ENCODE measurements around the gene CHRNA1.
"Not testable (repeated sequence)": the region's sequence is repeated elsewhere in the genome, so short reads cannot be mapped to it uniquely, and the experiment has no call there.

Gene CHRNA1

DNA sequence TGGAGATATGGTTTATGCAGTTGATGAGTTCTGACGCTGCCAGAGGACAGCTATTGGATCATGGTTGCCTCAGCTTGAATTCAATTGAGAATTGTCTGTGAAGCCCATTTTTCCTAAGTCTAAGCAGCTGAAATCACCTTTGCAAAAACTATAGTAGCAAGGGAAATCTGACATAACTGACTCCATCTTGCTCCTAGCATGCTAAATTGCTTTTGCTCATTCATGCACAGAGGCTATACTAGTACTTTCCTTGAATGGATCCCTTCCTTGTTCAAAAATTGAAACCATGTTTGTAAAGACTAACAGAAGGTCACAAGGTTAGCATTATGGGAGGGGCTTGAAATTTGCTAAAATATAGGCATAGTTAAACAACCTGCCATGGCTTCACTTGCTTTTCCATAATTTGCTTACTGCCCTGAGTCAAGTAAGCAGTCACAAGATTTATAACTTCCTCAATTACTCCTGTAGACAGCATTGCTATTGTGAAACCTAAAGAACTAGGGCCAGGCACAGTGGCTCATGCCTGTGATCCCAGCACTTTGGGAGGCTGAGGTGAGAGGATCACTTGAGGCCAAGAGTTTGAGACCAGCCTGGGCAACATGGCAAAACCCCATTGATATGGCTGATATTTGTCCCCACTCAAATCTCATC lies 41.2 kb downstream of the CHRNA1 start:
- DNase-seq (ENCODE audit: low read depth, low spot score), result no peak
- H3K27ac ChIP-seq, result no peak overlapping the region

DNA sequence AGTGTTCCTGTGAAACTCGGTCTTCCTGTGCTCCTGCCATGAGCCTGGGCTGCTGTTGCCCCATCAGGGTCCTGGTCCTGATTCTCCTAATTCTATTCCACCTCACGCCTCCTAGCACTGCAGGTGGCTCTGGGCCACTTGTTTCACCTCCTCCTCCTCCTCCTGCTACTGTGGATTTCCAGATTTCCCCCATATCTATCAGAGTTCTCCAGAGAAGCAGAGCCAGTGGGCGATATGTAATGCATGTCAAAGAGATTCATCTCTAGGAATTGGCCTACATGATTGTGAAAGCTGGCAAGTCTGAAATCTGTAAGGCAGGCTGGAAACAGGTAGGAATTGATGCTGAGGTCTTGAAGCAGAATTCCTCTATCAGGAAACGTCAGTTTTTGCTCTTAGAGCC lies 45.3 kb downstream of the CHRNA1 start:
- DNase-seq (ENCODE audit: low read depth, low spot score), result no peak
- H3K27ac ChIP-seq, result no peak overlapping the region

DNA sequence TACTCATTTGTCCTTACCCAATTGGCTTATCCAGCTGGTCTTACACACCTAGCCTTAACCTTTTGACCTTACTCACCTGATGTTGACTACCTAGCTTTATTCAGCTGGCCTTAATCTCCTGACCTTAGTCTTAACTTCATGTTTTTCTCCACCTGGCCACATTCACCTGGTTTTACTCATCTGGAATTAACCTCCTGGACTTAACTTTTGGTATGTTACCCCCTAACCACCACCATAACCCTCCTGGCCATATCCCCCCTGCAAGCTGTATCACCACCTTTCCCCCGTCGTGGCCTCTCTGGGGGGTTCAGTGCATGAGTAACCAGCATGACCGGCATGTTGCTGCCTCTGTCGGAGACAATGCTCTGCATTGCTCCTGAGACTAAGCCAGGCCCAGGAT lies 45.7 kb downstream of the CHRNA1 start:
- no peak for DNase-seq (ENCODE audit: low read depth, low spot score)

DNA sequence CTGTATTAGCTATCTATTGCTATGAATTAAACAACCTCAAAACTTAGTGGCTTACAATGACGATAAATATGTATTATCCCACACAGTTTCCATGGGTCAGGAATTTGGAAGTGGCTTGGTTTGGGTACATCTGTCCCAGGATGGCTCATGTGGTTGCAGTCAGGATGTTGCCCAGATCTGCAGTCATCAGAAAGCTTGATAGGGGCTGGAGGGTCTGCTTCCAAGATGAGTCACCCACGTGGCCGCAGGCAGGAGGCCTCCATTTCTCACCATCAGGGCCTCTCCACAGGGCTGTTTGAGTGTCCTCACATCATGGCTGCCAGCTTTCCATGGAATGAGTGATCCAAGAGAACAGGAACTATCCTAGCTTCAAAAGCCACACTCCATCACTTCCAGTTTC lies 46.4 kb downstream of the CHRNA1 start:
- no peak for DNase-seq (ENCODE audit: low read depth, low spot score)
- no peak overlapping the region for H3K27ac ChIP-seq

More for the DNA sequence above, 45.7 kb downstream of the CHRNA1 start:
- H3K27ac ChIP-seq, result no peak overlapping the region

DNA sequence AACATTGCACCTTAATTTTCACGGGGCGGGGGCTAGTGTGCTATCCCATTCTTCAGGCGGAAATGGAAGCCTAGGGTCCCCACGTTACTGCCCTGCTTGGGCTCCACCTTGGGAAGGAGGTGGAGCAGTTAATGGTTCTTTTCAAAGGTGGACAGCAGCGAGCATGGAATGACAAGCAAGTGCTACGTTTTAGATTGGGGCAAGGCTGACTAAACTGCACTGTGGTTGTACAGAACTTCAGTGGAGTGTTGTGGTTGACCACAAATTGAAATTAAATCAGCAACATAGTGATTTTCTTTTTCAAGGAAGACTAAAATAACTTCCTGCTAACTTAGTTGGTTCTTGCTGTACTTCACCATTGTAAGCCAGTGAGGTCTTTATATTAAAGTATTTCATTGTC lies 47.0 kb downstream of the CHRNA1 start:
- no peak for DNase-seq (ENCODE audit: low read depth, low spot score)
- H3K27ac ChIP-seq, result no peak overlapping the region

DNA sequence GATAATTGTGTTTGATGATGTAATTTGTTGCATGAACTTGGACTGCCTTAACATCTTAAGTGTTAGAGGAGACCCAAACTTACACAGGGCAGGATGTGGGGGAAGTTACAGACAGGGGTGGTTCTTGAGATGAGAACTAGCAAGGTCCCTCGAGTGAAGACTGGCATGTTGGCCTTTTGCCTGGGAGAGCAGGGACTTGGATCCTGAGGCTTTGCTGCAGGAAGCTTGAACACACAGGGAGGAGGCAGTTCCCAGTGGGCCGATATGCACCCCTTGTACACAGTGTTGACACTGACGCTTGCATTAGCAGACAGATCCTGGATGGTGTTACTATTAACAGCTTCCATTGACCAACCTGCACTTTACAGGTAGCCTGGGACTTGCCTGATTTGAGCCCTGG lies 47.5 kb downstream of the CHRNA1 start:
- no peak for DNase-seq (ENCODE audit: low read depth, low spot score)
- H3K27ac ChIP-seq, result no peak overlapping the region

DNA sequence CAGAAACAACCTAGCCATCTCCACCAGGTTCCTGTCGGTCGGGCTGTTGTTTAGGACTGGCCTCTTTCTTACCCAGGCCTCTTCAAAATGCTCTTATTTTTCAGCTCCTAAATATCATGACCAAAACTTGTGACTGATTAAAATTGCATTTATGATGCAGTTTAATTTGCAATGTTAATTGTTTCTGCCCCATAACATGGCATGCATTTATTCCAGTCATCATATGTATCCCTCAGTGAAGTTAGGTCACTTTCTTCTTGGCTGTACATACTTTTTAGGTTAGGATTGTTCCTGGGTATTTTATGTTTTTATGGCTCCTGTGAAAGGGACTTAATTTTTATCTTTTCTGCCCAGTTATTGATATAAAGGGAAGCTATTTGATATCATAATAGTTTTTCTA lies 50.6 kb downstream of the CHRNA1 start:
- no peak overlapping the region for H3K27ac ChIP-seq
- DNase-seq (ENCODE audit: low read depth, low spot score), result no peak

DNA sequence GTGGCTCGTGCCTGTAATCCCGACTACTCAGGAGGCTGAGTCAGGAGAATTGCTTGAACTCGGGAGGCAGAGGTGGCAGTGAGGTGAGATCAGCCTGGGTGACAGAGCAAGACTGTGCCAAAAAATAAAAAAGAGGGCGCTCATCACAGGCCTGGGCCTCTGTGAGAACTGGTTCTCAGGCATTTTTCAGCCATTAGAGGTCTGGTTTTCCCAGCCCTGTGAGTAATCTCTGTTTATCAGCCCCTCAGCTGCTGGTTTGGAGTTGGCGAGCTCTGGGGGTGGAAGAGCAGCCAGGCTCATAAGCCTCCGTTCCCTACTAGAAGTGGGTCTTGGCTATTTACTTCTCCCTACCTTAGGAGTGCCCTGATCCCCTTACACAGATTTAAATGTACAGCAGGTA lies 53.1 kb downstream of the CHRNA1 start:
- H3K27ac ChIP-seq, result no peak overlapping the region
- DNase-seq (ENCODE audit: low read depth, low spot score), result no peak

DNA sequence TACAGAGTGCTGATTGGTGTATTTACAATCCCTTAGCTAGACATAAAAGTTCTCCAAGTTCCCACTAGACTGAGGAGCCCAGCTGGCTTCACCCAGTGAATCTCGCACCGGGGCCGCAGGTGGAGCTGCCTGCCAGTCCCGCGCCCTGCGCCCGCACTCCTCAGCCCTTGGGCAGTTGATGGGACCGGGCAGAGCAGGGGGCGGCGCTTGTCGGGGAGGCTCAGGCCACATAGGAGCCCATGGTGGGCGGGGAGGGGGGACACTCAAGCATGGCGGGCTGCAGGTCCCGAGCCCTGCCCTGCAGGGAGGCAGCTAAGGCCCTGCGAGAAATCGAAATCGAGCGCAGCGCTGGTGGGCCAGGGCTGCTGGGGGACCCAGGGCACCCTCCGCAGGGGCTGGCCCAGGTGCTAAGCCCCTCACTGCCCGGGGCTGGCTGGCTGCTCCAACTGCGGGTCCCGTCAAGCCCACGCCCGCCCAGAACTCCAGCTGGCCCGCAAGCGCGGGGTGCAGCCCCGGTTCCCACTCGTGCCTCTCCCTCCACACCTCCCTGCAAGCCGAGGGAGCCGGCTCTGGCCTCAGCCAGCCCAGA lies 54.8 kb downstream of the CHRNA1 start:
- H3K27ac ChIP-seq, result not testable (repeated sequence)

DNA sequence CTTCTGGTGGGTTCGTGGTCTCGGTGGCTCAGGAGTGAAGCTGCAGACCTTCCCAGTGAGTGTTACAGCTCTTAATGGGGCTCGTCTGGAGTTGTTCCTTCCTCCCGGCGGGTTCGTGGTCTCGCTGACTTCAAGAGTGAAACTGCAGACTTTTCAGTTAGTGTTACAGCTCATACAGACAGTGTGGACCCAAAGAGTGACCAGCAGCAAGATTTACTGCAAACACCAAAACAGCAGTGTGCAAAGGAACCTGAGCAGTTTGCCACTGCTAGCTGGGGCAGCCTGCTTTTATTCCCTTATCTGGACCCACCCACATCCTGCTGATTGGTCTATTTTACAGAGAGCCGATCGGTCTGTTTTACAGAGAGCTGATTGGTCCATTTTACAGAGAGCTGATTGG lies 55.6 kb downstream of the CHRNA1 start:
- DNase-seq (ENCODE audit: low read depth, low spot score), result no peak
- no peak overlapping the region for H3K27ac ChIP-seq

More for the DNA sequence above, 54.8 kb downstream of the CHRNA1 start:
- not testable (repeated sequence) for DNase-seq (ENCODE audit: low read depth, low spot score)

DNA sequence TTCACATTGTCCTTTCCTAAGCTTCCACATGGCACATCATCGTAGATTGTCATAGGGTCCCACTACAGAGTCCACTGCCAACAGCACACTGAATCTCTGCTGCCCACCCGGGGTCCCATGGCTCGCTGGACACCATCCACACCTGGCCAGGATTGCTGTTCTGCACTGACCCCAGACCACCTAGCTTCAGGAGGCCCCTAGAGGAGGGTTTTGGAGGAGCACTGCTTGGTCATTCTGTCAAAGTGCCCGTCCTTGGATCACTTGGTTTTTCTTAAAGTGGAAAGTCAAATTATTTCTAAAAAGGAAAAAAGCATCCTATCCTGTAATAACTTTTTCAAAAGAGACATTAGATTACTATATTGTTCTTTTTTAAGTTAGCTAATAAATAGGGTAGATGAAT lies 59.0 kb downstream of the CHRNA1 start:
- no peak overlapping the region for H3K27ac ChIP-seq
- DNase-seq (ENCODE audit: low read depth, low spot score), result no peak

DNA sequence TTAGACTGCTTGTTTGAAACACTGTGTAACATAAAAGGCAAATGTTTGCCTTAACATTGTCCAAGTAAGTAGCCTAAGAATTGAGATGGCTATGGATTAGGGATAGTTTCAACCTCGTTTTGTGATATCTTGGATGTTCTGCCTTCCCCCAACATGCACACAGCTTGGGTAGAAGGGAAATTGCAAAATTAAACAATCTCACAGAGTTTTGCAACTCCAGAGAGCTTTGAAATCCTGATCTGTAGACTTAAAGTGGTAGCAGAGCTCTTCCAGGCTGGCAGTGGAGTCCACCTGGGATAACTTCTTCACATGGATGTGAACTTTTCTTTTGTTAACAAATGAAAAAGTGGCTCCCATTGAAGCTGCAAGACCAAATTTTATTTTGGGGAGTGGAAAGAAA lies 59.6 kb downstream of the CHRNA1 start:
- no peak overlapping the region for H3K27ac ChIP-seq
- no peak for DNase-seq (ENCODE audit: low read depth, low spot score)

DNA sequence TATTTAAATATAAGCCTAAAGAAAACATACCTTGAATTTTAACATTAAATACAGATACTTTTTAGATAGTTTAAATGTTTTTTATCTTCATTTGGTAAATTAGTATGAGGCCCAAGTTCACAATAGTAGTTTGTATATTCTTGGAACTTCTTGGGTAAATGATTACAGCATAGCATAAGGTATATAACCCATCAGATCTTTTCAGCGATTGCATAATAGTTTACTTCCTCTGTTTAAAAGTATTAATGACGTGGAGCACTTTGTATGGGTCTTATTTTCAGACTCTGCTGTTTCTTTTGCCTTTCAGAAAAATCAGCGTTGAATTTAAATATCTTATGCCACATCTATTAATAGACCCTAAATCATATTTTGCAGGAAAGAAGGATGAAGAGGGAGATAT lies 60.2 kb downstream of the CHRNA1 start:
- no peak for DNase-seq (ENCODE audit: low read depth, low spot score)
- no peak overlapping the region for H3K27ac ChIP-seq

DNA sequence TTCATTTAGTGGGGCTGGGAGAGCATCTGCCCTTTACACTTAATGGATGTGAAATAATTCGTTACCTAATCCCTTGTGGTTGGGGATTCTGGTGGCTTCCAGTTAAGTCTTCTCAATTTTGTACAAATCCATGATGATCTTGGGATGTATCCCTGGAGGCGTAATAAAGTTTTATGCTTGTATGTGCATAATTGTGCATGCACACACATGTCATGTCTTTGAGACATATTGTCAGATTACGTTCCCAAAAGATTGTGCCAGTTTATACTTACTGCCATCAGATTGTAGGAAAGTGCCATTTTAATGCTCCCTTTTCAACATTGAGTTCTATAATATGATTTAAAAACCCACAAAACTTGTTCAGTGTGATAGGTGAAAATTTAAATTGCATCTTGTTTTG lies 60.8 kb downstream of the CHRNA1 start:
- no peak overlapping the region for H3K27ac ChIP-seq

DNA sequence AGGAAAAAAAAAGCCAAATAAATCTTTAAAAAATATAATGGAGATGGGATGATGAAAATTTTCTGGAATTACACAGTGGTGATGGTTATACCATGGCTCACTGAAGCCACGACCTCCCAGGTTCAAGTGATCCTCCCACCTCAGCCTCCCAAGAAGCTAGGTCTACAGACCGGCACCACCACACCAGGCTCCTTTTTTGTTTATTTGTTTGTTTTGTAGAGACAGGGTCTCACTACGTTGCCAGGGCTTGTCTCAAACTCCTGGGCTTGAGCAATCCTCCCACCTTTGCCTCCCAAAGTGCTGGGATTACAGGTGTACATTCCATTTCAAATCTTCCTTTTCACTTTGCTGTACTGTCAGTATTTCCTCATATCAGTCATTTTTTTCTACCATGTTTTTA lies 61.7 kb downstream of the CHRNA1 start:
- DNase-seq (ENCODE audit: low read depth, low spot score), result no peak
- no peak overlapping the region for H3K27ac ChIP-seq

More for the DNA sequence above, 60.8 kb downstream of the CHRNA1 start:
- DNase-seq (ENCODE audit: low read depth, low spot score), result no peak

DNA sequence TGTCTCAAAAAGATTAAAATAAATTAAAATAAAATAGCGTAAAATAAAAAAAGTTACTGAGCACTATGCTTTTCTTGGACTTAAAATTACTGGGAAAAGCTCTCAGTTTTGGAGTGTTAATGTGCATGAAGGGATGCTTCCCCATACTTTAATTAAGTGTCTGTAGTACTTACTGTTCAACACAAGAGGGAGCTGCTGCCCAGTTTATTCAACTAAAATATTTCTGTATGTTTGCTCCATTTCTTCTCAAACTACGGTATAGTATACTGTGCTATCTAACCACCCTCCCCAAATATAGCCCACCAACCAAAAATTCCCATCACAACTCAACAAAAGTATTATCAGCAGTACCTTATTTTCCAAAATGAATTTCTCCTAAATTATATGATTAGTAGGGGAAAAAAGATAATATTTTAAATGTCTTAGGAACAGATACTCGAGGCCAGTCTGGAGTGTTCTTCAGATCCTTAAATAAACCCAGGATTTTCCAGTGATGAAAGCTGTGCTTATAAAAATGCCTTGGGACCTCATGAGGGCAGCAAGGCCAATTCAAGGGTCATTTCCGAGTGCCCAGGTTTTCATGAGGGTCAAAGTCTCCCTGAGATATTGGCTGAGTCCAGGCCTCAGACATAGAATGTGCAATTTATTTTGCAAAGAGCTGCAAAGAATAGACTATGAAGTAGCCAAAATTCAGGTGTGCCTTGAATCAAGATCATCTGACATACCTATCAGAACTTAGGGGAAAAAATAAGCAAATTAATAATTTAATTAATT lies 64.1 kb downstream of the CHRNA1 start:
- H3K27ac ChIP-seq, result no peak overlapping the region
- DNase-seq (ENCODE audit: low read depth, low spot score), result no peak

Data from epithelial cell of prostate (primary cell).